Measurements from ENCODE around the gene TEX13B. TPM values are rescaled to one million over a fixed set of nuclear protein-coding genes. Genes with fewer than 3 reads are reported as not detected.

TEX13B gene
- total RNA-seq, 4 donors from 2014 or later, result not detected

DNA sequence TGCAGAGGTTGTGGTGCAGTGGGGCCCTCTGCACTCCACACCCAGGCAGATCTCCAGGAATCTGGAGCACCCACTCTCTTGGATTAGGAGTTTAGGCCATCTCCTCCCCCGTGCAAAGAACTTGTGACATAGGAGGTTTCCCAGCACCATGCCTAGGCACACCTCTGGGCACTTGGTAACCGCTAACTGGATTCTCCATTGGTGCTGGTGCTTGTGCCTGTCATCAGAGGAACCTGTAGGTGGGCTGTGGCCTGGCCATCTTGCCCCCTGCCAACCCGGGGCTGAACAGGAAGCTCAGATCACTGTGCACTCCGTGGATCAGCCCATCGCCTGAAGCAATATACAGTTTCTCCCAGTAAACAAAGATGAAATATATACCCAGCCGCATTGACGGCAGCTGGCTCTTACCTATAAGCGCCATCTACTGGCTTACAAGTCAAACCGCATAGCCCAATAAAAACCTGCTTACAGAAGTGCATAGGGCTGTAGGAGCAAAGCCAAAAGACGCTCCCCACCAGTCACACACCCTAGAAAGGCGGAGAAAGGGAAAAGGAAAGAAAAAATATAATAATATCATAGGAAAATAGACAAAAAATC is 19.1 kb upstream of the TEX13B start:
- TF ChIP-seq EP300 (IDR thresholded peaks at IDR 0.05), result no peak
- TF ChIP-seq CTCF (IDR thresholded peaks at IDR 0.05), result peak in 1 of 3 experiments; percentile 32
- H3K36me3 ChIP-seq, result no peaks in the 10 kb centered on the region
- H3K4me1 ChIP-seq, result no peaks in the 10 kb centered on the region
- DNase-seq (ENCODE audit: extremely low spot score), result no peak
- no peak overlapping the region for H3K4me3 ChIP-seq
- WGBS, result 32% methylated on average over 10 of the region's 11 CpGs
- H3K27ac ChIP-seq (replicated peaks in 1 of 4), result no peak overlapping the region
- intact Hi-C loops (cut with DNase I), result no loop called here
- H3K27me3 ChIP-seq, result peaks cover 0 to 4% (median 0%) of the 10 kb centered on the region in 4 donors
- no peaks in the 10 kb centered on the region for H3K9me3 ChIP-seq

- no peaks in the 10 kb centered on the region for H3K36me3 ChIP-seq
- no peak overlapping the region for H3K27ac ChIP-seq (replicated peaks in 1 of 4)
- H3K9me3 ChIP-seq, result no peaks in the 10 kb centered on the region
- intact Hi-C loops (cut with DNase I), result no loop called here
- no peak for TF ChIP-seq EP300 (IDR thresholded peaks at IDR 0.05)
- no peak for TF ChIP-seq CTCF (IDR thresholded peaks at IDR 0.05)
- no peak for TF ChIP-seq POLR2AphosphoS5 (IDR thresholded peaks at IDR 0.05)
- TF ChIP-seq POLR2A (IDR thresholded peaks at IDR 0.05; ENCODE audit: low read depth), result no peak
- WGBS, result 90% methylated on average over 2 of the region's 2 CpGs
- peaks cover 0 to 4% (median 0%) of the 10 kb centered on the region in 4 donors for H3K27me3 ChIP-seq
- no peak overlapping the region for H3K4me3 ChIP-seq
- DNase-seq (ENCODE audit: extremely low spot score), result no peak
- no peaks in the 10 kb centered on the region for H3K4me1 ChIP-seq
These were observed 18.6 kb upstream of the TEX13B start for GRCh38 chrX:108000751-108001150.

GRCh38 chrX:107996124-107996523 is 14.0 kb upstream of the TEX13B start:
- Histone ChIP-seq H3K36me3 (no peaks in the 10 kb centered on the region), H3K27ac (replicated peaks in 1 of 4) (no peak overlapping the region), H3K4me3 (no peak overlapping the region), H3K27me3 (peaks cover 0 to 4% (median 0%) of the 10 kb centered on the region in 4 donors), H3K4me1 (no peaks in the 10 kb centered on the region), H3K9me3 (no peaks in the 10 kb centered on the region)
- intact Hi-C loops (cut with DNase I), result no loop called here
- 73% methylated on average over 6 of the region's 6 CpGs for WGBS
- TF ChIP-seq EP300 (IDR thresholded peaks at IDR 0.05), result no peak
- no peak for TF ChIP-seq CTCF (IDR thresholded peaks at IDR 0.05)
- TF ChIP-seq POLR2AphosphoS5 (IDR thresholded peaks at IDR 0.05), result no peak
- no peak for TF ChIP-seq POLR2A (IDR thresholded peaks at IDR 0.05; ENCODE audit: low read depth)
- no peak for DNase-seq (ENCODE audit: extremely low spot score)

DNA sequence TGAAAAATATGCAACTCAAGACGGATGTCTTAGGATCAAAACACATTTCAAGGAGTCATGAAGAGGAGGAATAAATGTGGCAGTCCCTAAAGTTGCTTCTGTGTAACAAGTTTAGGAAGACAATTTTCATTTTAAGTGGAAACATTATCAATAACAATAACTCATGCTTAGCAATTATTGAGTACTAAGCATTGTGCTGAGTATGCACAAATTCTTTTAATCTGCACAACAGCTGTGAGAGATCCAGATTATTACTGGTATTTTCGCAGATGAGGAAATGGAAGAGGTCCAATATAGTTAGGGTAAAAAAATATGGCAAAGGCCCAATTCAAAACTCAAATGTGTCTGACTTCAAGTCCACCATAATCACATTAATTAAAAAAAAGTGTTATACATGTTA is 2.9 kb upstream of the TEX13B start:
- intact Hi-C loops (cut with DNase I), result no loop called here
- H3K27me3 ChIP-seq, result no peaks in the 10 kb centered on the region
- no peak overlapping the region for H3K27ac ChIP-seq (replicated peaks in 1 of 4)
- no peaks in the 10 kb centered on the region for H3K4me1 ChIP-seq
- no peak overlapping the region for H3K4me3 ChIP-seq
- DNase-seq (ENCODE audit: extremely low spot score), result no peak
- no peak for TF ChIP-seq POLR2A (IDR thresholded peaks at IDR 0.05; ENCODE audit: low read depth)
- no peak for TF ChIP-seq POLR2AphosphoS5 (IDR thresholded peaks at IDR 0.05)
- TF ChIP-seq EP300 (IDR thresholded peaks at IDR 0.05), result no peak
- no peak for TF ChIP-seq CTCF (IDR thresholded peaks at IDR 0.05)
- H3K36me3 ChIP-seq, result no peaks in the 10 kb centered on the region
- WGBS, result 57% methylated on average over 2 of the region's 2 CpGs
- no peaks in the 10 kb centered on the region for H3K9me3 ChIP-seq

DNA sequence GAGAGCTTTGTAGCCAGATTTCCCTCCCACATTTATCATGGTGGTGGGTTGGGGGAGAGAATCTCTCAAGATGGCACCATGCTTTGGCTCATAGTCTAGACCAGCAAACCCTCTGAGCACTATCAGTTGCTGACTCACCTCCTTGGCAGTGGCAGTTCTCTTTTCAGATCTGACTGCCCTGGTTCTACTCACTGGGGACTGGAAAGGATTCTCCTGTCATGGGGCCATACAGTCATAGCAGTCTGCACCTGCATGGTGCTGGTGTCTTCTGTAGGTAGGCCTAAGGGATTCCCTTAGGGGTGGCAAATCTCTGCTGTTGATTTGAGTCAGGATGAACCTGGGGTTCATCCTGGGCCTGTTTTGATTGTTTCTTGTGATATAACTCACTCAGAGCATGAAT is 2.6 kb downstream of the TEX13B start:
- no peaks in the 10 kb centered on the region for H3K36me3 ChIP-seq
- no peaks in the 10 kb centered on the region for H3K27me3 ChIP-seq
- DNase-seq (ENCODE audit: extremely low spot score), result no peak
- intact Hi-C loops (cut with DNase I), result no loop called here
- H3K27ac ChIP-seq (replicated peaks in 1 of 4), result no peak overlapping the region
- no peak for TF ChIP-seq POLR2AphosphoS5 (IDR thresholded peaks at IDR 0.05)
- no peak for TF ChIP-seq EP300 (IDR thresholded peaks at IDR 0.05)
- no peak for TF ChIP-seq POLR2A (IDR thresholded peaks at IDR 0.05; ENCODE audit: low read depth)
- TF ChIP-seq CTCF (IDR thresholded peaks at IDR 0.05), result no peak
- H3K4me3 ChIP-seq, result no peak overlapping the region
- H3K9me3 ChIP-seq, result no peaks in the 10 kb centered on the region
- H3K4me1 ChIP-seq, result no peaks in the 10 kb centered on the region

Data from esophagus muscularis mucosa (tissue), 4 donors.